Thymus (tissue), 11 donors: Measurements from ENCODE around the gene PDK4. TPM values are rescaled to one million over a fixed set of nuclear protein-coding genes. Genes with fewer than 3 reads are reported as not detected.
"Not testable (repeated sequence)": the region's sequence is repeated elsewhere in the genome, so short reads cannot be mapped to it uniquely, and the experiment has no call there.

Experiments
- DNase-seq, 9 donors: peaks; one replicate each; pipeline ENCODE4 v3.0.0-alpha.2; 2013; ENCODE audit warnings: low spot score in 9 of 9, low read depth in 6 of 9, missing footprints in 1 of 9
- H3K27ac ChIP-seq, 2 donors: one replicate each; pipeline ENCODE4 v1.5.1; 2013; ENCODE audit warnings: control low read depth in 1 of 2, low read depth in 1 of 2, low read length in 1 of 2, mild to moderate bottlenecking in 1 of 2, moderate library complexity in 1 of 2
- H3K27me3 ChIP-seq, 2 donors: one replicate each; pipeline ENCODE4 v1.5.1; 2013; ENCODE audit warnings: low read length in 1 of 2; ENCODE audit not compliant: control insufficient read depth in 2 of 2, insufficient read depth in 1 of 2
- H3K36me3 ChIP-seq, 2 donors: one replicate each; pipeline ENCODE4 v1.5.1; 2013; ENCODE audit warnings: low read length in 1 of 2, mild to moderate bottlenecking in 1 of 2, moderate library complexity in 1 of 2; ENCODE audit not compliant: control insufficient read depth in 2 of 2, insufficient read depth in 2 of 2
- H3K4me1 ChIP-seq, 2 donors: one replicate each; pipeline ENCODE4 v1.5.1; 2013; ENCODE audit warnings: low read length in 2 of 2; ENCODE audit not compliant: control insufficient read depth in 2 of 2, insufficient read depth in 2 of 2
- H3K4me3 ChIP-seq, 2 donors: one replicate each; pipeline ENCODE4 v1.5.1; 2013; ENCODE audit warnings: low read length in 2 of 2, control low read depth in 1 of 2, mild to moderate bottlenecking in 1 of 2
- H3K9me3 ChIP-seq, 2 donors: one replicate each; pipeline ENCODE4 v1.5.1; 2013; ENCODE audit warnings: low read length in 1 of 2, mild to moderate bottlenecking in 1 of 2; ENCODE audit not compliant: control insufficient read depth in 2 of 2, insufficient read depth in 1 of 2
- WGBS: extraction: QIAGEN DNeasy Blood & Tissue Kit; methylation state at CpG from one replicate; pipeline ENCODE4 v1.1.7; 2013; 5-methylcytosine and 5-hydroxymethylcytosine counted together
- polyA plus RNA-seq: library from polyadenylated mRNA; stranded (reverse); fragments of 200-250 nt; gene quantifications from one replicate; pipeline ENCODE4 v1.2.3, GENCODE V29; 2013
- total RNA-seq: library from RNA; stranded (reverse); fragments of 120-200 nt; gene quantifications from one replicate; pipeline ENCODE4 v1.2.4, GENCODE V29; 2013
- donor health status: healthy.

The PDK4 gene
- total and polyA plus RNA-seq, 2 donors, result 4.6 to 153 TPM

GRCh38 chr7:95608359-95609173 lies 12.2 kb upstream of the PDK4 start:
- H3K27ac ChIP-seq, result peak overlapping the region; percentile 44 to 55
- no peaks in the 10 kb centered on the region for H3K27me3 ChIP-seq
- peak in 6 of 9 donors; percentile 1 to 37 (median 19) for DNase-seq
- H3K4me3 ChIP-seq, result no peak overlapping the region
- H3K36me3 ChIP-seq, result no peaks in the 10 kb centered on the region
- H3K9me3 ChIP-seq, result peaks cover 0 to 3% of the 10 kb centered on the region in 2 donors
- 34% methylated on average over 10 of the region's 10 CpGs for WGBS
- peaks cover 0 to 3% of the 10 kb centered on the region in 2 donors for H3K4me1 ChIP-seq

- Histone ChIP-seq H3K36me3 (no peaks in the 10 kb centered on the region), H3K4me1 (peaks cover 0 to 3% of the 10 kb centered on the region in 2 donors), H3K9me3 (peaks cover 0 to 3% of the 10 kb centered on the region in 2 donors), H3K27me3 (no peaks in the 10 kb centered on the region), H3K4me3 (no peak overlapping the region), H3K27ac (peak overlapping the region in 1 of 2 donors; percentile 44)
- DNase-seq, result no peak
- WGBS, result over 99% methylated on average over 3 of the region's 3 CpGs
These were observed 11.2 kb upstream of the PDK4 start for GRCh38 chr7:95607561-95607960.

GRCh38 chr7:95605275-95605674 lies 9.0 kb upstream of the PDK4 start:
- DNase-seq, result no peak
- Histone ChIP-seq H3K9me3 (peaks cover 0 to 3% of the 10 kb centered on the region in 2 donors), H3K27ac (no peak overlapping the region), H3K27me3 (no peaks in the 10 kb centered on the region), H3K36me3 (no peaks in the 10 kb centered on the region), H3K4me1 (peaks cover 0 to 3% of the 10 kb centered on the region in 2 donors), H3K4me3 (no peak overlapping the region)
- WGBS, result 93% methylated on average over 21 of the region's 21 CpGs

GRCh38 chr7:95604811-95605210 lies 8.5 kb upstream of the PDK4 start:
- H3K36me3 ChIP-seq, H3K9me3 ChIP-seq, DNase-seq, H3K27ac ChIP-seq, H3K4me1 ChIP-seq, H3K27me3 ChIP-seq, H3K4me3 ChIP-seq: not testable (repeated sequence)
- 97% methylated on average over 3 of the region's 3 CpGs for WGBS

- 98% methylated on average over 2 of the region's 2 CpGs for WGBS
- not testable (repeated sequence) for H3K27ac ChIP-seq, H3K36me3 ChIP-seq, H3K4me3 ChIP-seq, H3K27me3 ChIP-seq, H3K9me3 ChIP-seq, H3K4me1 ChIP-seq, DNase-seq
These were observed 8.1 kb upstream of the PDK4 start for GRCh38 chr7:95604397-95604796.

- Histone ChIP-seq H3K27ac (no peak overlapping the region), H3K4me1 (no peaks in the 10 kb centered on the region), H3K9me3 (peaks cover 0 to 3% of the 10 kb centered on the region in 2 donors), H3K4me3 (no peak overlapping the region), H3K27me3 (no peaks in the 10 kb centered on the region), H3K36me3 (no peaks in the 10 kb centered on the region)
- WGBS, result 95% methylated on average over 4 of the region's 4 CpGs
- no peak for DNase-seq
These were observed 6.1 kb upstream of the PDK4 start for GRCh38 chr7:95602421-95602820.

GRCh38 chr7:95601316-95601715 lies 5.0 kb upstream of the PDK4 start:
- Histone ChIP-seq H3K4me1 (peaks cover 0 to 3% of the 10 kb centered on the region in 2 donors), H3K27ac (no peak overlapping the region)

GRCh38 chr7:95599069-95599468 lies 2.8 kb upstream of the PDK4 start:
- Histone ChIP-seq H3K9me3 (no peaks in the 10 kb centered on the region), H3K4me1 (peaks cover 0 to 3% of the 10 kb centered on the region in 2 donors), H3K27me3 (peaks cover 7 to 19% of the 10 kb centered on the region in 2 donors), H3K4me3 (no peak overlapping the region), H3K36me3 (no peaks in the 10 kb centered on the region), H3K27ac (no peak overlapping the region)
- no peak for DNase-seq

More at GRCh38 chr7:95601316-95601715, 5.0 kb upstream of the PDK4 start:
- H3K27me3 ChIP-seq, result peaks cover 3 to 7% of the 10 kb centered on the region in 2 donors
- no peaks in the 10 kb centered on the region for H3K36me3 ChIP-seq
- H3K4me3 ChIP-seq, result no peak overlapping the region
- no peak for DNase-seq
- H3K9me3 ChIP-seq, result peaks cover 0 to 3% of the 10 kb centered on the region in 2 donors
- WGBS, result 95% methylated on average over 4 of the region's 4 CpGs

GRCh38 chr7:95598511-95598910 lies 2.2 kb upstream of the PDK4 start:
- DNase-seq, result no peak
- Histone ChIP-seq H3K4me1 (peaks cover 0 to 3% of the 10 kb centered on the region in 2 donors), H3K4me3 (no peak overlapping the region), H3K9me3 (no peaks in the 10 kb centered on the region), H3K36me3 (no peaks in the 10 kb centered on the region), H3K27ac (no peak overlapping the region), H3K27me3 (peaks cover 7 to 19% of the 10 kb centered on the region in 2 donors)
- WGBS, result 86% methylated on average over 1 of the region's 1 CpG
